OCI-M2 (cell line): ENCODE data around the gene JARID2.

Source experiments
- DNase-seq: peaks from one replicate; lab custom pipeline; 2025; ENCODE audit not compliant: unreplicated experiment; lab: John Stamatoyannopoulos, UW

The JARID2 gene

DNA sequence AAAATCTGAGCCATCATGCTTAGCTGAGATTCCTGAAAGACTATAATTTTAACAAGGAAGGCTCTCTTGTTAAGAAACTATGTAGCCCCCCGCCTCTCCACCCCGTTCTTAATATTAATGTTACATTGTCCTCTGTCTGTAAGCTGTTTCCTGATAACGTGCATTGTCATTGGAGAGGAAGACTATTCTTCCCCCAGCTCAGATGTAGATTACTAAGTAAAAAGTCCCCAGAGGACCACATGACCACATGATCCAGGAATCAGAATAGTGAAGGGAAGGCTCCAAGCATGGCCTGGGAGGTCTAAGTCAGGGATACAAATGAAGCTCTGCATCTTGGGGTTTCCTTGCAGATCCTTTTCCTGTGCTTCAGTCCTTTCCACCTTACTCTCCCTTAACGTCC lies 106.4 kb downstream of the JARID2 start:
- no peak for DNase-seq

- no peak for DNase-seq
Observed at GRCh38 chr6:15352845-15353244, 107.0 kb downstream of the JARID2 start.

- DNase-seq: no peak
Observed at GRCh38 chr6:15355683-15356099, 109.8 kb downstream of the JARID2 start.

DNA sequence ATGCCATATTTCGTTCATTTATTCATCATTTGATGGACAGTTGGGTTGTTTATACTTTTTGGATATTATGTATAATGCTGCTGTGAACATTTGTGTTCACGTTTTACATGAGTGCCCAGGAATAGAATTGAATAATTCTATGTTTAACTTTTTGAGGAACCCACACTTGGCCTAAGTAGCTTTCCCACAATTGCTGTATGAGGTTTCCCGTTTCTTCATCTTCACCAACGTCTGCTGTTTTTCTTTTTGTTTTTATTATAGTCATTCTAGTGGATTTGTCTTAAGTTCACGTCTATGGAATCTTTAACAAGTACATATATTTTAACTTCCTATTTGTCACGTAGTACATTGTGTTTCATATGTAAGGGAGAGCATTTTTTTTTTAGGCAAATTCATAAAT lies 110.3 kb downstream of the JARID2 start:
- DNase-seq: no peak

DNA sequence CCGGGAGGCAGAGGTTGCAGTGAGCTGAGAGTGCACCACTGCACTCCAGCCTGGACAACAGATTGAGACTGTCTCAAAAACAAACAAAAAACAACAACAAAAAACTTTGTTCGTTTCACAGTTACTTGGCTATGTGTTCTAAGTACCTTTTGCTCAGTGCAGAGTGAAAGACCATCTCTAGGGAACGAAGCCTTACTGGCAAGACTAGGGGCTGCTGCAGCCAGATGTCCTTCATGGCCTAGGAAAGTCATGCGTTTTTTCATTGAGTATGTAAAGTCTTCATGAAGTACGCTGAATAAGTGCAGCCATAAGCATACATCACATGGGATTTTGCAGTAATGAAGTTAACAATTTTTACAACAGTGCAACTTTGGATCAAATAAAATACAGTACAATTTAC lies 111.1 kb downstream of the JARID2 start:
- DNase-seq: no peak

DNA sequence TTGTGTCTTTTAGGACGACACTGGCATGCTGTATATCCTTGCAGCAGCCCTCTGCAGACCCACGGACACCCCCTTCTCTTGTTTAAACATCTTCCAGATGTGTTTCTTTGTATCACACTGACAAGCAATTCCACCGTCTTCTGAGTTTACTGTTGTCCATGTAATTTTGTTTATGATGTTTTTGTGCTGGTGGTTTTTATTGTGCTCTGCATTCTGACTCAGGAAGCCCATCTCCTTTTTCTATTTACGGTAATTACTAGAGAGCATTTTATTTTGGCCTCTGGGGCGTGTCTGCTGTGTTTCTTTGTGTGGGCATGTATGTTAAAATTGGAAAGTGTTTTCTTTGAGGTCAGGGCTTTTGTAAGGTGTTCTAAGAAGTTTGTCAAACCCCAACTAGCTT lies 111.9 kb downstream of the JARID2 start:
- no peak for DNase-seq

DNA sequence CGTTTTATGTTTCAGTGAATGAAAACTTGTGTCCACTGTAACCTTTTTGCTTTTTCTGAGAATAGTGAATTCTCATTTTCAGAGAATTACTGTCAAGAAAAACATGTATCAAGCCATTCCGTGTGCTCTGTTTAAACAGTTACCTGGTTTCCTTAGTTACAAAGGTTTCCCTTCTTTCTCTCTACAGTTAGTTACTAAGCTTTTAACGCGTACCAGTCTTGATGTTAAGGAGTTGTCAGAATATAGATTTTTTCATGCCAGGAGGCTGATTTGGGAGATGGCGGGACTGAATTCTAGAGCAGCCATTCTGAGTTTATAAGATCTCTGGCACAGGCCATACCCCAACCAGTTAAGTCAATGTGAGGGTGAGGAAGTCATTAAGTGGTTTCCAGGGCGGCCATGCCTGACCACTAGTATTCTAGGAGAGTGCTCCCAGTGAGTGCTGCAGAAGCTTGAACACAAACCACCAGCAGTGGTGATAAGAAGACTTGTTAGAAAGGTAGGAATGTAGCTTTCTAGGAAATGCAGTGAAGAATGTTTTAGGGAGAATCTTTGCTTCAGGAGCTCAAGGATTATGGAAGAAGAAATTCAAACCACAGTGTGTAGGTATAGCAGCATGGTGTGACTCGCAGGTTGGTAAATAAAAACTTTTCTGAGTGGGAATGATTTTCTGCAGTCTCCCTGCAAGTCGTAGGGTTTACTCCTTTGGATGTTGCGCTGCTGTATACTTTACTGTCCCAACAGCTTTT lies 112.9 kb downstream of the JARID2 start:
- no peak for DNase-seq

GRCh38 chr6:15359335-15359862 lies 113.5 kb downstream of the JARID2 start:
- no peak for DNase-seq

- no peak for DNase-seq
Observed at GRCh38 chr6:15360300-15360699, 114.4 kb downstream of the JARID2 start.

GRCh38 chr6:15361197-15361596 lies 115.3 kb downstream of the JARID2 start:
- no peak for DNase-seq

DNA sequence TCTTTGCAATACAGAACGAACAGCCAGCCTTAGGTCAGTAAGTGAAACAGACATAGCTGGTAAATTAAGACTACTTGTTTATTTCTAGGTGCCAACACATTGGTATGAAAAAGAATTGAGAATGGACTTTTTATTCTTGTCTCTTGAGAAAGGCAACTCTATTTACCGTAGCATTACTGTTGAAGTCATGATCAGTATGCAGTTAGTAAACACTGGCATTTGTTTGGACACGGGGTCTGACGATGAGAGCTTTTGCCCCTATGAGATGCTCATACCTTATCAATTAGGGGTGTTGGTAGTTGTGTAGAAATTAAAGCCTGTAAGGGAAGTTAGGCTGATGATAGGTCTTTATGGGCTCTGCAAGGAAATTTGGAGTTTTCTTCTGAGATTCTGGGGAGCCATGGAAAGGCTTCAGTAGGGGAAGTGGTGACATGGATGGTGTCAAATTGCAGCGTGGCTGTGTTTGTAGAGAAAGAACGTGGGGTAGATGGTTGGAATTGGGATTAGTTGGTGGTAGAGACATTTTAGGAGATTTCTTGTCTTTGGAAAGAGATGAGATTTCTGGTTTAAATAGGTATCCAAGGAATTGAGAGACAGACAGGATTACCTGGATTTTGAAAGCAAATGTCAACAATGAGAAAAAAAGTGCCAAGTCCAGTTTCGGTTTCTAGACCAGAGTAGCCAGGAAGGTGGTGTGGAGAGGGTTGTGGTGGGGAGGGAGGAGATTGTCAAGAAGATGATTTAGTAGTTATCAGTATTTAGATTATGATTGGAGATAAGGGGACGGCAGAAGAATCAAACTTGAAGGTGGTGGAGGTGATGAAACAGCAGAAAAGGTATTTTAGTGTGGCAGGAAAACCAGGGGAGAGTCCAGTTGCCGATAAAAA lies 116.6 kb downstream of the JARID2 start:
- DNase-seq: no peak

- DNase-seq: no peak
Observed at GRCh38 chr6:15363164-15363522, 117.3 kb downstream of the JARID2 start.

GRCh38 chr6:15363523-15364400 lies 117.9 kb downstream of the JARID2 start:
- no peak for DNase-seq

- no peak for DNase-seq
Observed at GRCh38 chr6:15364401-15365037, 118.7 kb downstream of the JARID2 start.

- no peak for DNase-seq
Observed at GRCh38 chr6:15365273-15365687, 119.4 kb downstream of the JARID2 start.

- DNase-seq: no peak
Observed at GRCh38 chr6:15366003-15366535, 120.2 kb downstream of the JARID2 start.

- no peak for DNase-seq
Observed at GRCh38 chr6:15366879-15367278, 121.0 kb downstream of the JARID2 start.

DNA sequence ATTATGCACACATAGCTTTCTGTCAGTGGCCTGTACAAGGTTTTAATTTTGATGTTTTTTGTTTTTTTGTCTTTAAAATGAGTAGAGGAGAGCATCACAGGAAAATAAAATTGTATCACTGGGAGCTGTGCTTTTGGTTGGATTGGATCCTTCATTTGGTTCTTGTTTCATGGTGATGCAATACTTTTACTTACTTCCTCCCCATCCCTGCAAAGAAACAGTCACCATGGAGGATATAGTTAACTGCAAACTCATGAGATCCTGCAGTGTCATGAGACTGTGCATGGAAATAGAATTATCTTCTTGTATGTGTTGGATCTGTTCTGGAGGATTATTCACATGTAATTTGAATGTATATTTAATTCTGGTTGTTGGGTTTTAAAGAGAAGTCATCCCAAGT lies 122.3 kb downstream of the JARID2 start:
- DNase-seq: no peak

GRCh38 chr6:15368873-15369272 lies 123.0 kb downstream of the JARID2 start:
- DNase-seq: no peak

DNA sequence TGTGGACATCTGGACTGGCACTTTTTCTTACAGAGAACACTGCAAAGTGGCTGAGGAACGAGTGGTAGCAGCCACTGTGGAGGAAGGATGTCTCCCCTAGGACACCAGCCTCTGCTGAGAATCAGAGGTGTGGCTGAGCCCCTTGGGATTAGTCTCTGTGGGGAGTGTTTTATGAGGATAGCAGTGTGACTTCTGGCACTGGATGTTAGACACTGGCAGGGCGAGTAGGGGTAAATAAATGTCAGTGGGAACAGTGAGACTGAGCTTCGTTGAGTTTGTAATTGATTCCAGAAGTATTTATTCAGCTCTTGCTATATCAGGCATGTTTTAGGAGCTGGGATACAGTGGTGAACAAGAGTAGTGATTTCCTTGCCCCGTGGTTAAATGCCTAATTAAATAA lies 124.0 kb downstream of the JARID2 start:
- no peak for DNase-seq
